ENCODE measurements around the gene BPI. TPM values are rescaled to one million over a fixed set of nuclear protein-coding genes. Genes with fewer than 3 reads are reported as not detected.
"Not testable (repeated sequence)": the region's sequence is repeated elsewhere in the genome, so short reads cannot be mapped to it uniquely, and the experiment has no call there.

BPI gene
- total RNA-seq, 1 donor = under 0.01 TPM

- peak; percentile 66 for DNase-seq (ENCODE audit: insufficient read length, low spot score, missing footprints)
Measured at GRCh38 chr20:38337561-38338140, 33.7 kb downstream of the BPI start.

GRCh38 chr20:38338849-38339520 lies 35.0 kb downstream of the BPI start:
- Histone ChIP-seq H3K27me3 (ENCODE audit: insufficient read depth, low read length) (peaks cover 31% of the 10 kb centered on the region), H3K4me1 (ENCODE audit: insufficient read depth, low read length) (no peaks in the 10 kb centered on the region), H3K27ac (ENCODE audit: low read depth, low read length) (no peak overlapping the region), H3K4me2 (ENCODE audit: insufficient read depth, low read length) (no peak overlapping the region), H3K9me3 (ENCODE audit: low read depth, low read length) (peaks cover 5% of the 10 kb centered on the region), H2AFZ (ENCODE audit: low read length) (no peak overlapping the region), H3K36me3 (ENCODE audit: insufficient read depth, low read length) (no peaks in the 10 kb centered on the region), H3K4me3 (ENCODE audit: insufficient read depth, low read length) (no peak overlapping the region), H3K79me2 (ENCODE audit: insufficient read depth, low read length) (no peaks in the 10 kb centered on the region), H4K20me1 (ENCODE audit: insufficient read depth, low read length) (no peaks in the 10 kb centered on the region)
- TF ChIP-seq CTCF (IDR thresholded peaks at IDR 0.05; ENCODE audit: extremely low read depth, low read depth, low read length) = peak; percentile 37
- peak; percentile 86 for DNase-seq (ENCODE audit: insufficient read length, low spot score, missing footprints)

More at GRCh38 chr20:38337561-38338140, 33.7 kb downstream of the BPI start:
- Histone ChIP-seq H3K4me3 (ENCODE audit: insufficient read depth, low read length) (no peak overlapping the region), H3K27me3 (ENCODE audit: insufficient read depth, low read length) (peaks cover 35% of the 10 kb centered on the region), H3K9me3 (ENCODE audit: low read depth, low read length) (peaks cover 5% of the 10 kb centered on the region), H3K79me2 (ENCODE audit: insufficient read depth, low read length) (no peaks in the 10 kb centered on the region), H3K4me2 (ENCODE audit: insufficient read depth, low read length) (no peak overlapping the region), H3K27ac (ENCODE audit: low read depth, low read length) (no peak overlapping the region), H3K36me3 (ENCODE audit: insufficient read depth, low read length) (no peaks in the 10 kb centered on the region), H3K4me1 (ENCODE audit: insufficient read depth, low read length) (no peaks in the 10 kb centered on the region), H4K20me1 (ENCODE audit: insufficient read depth, low read length) (no peaks in the 10 kb centered on the region), H2AFZ (ENCODE audit: low read length) (no peak overlapping the region)
- peak; percentile 48 for TF ChIP-seq CTCF (IDR thresholded peaks at IDR 0.05; ENCODE audit: extremely low read depth, low read depth, low read length)

- not testable (repeated sequence) for DNase-seq (ENCODE audit: insufficient read length, low spot score, missing footprints); H3K9me3 ChIP-seq (ENCODE audit: low read depth, low read length)
Measured at GRCh38 chr20:38339521-38339896, 35.6 kb downstream of the BPI start.

GRCh38 chr20:38339997-38340396 lies 36.0 kb downstream of the BPI start:
- no peaks in the 10 kb centered on the region for H3K79me2 ChIP-seq (ENCODE audit: insufficient read depth, low read length)
- H3K27me3 ChIP-seq (ENCODE audit: insufficient read depth, low read length) = peaks cover 27% of the 10 kb centered on the region
- H3K4me1 ChIP-seq (ENCODE audit: insufficient read depth, low read length) = no peaks in the 10 kb centered on the region
- TF ChIP-seq CTCF (IDR thresholded peaks at IDR 0.05; ENCODE audit: extremely low read depth, low read depth, low read length) = no peak
- H3K9me3 ChIP-seq (ENCODE audit: low read depth, low read length) = peaks cover 5% of the 10 kb centered on the region
- no peak overlapping the region for H3K4me3 ChIP-seq (ENCODE audit: insufficient read depth, low read length)
- H3K36me3 ChIP-seq (ENCODE audit: insufficient read depth, low read length) = no peaks in the 10 kb centered on the region
- H4K20me1 ChIP-seq (ENCODE audit: insufficient read depth, low read length) = no peaks in the 10 kb centered on the region
- H3K27ac ChIP-seq (ENCODE audit: low read depth, low read length) = no peak overlapping the region
- DNase-seq (ENCODE audit: insufficient read length, low spot score, missing footprints) = no peak
- H3K4me2 ChIP-seq (ENCODE audit: insufficient read depth, low read length) = no peak overlapping the region
- H2AFZ ChIP-seq (ENCODE audit: low read length) = no peak overlapping the region

More at GRCh38 chr20:38339521-38339896, 35.6 kb downstream of the BPI start:
- H3K36me3 ChIP-seq (ENCODE audit: insufficient read depth, low read length); H3K27ac ChIP-seq (ENCODE audit: low read depth, low read length); H3K4me1 ChIP-seq (ENCODE audit: insufficient read depth, low read length); H4K20me1 ChIP-seq (ENCODE audit: insufficient read depth, low read length); H3K4me2 ChIP-seq (ENCODE audit: insufficient read depth, low read length); H3K79me2 ChIP-seq (ENCODE audit: insufficient read depth, low read length); H3K4me3 ChIP-seq (ENCODE audit: insufficient read depth, low read length); H2AFZ ChIP-seq (ENCODE audit: low read length): not testable (repeated sequence)
- H3K27me3 ChIP-seq (ENCODE audit: insufficient read depth, low read length) = peaks cover 31% of the 10 kb centered on the region

All from osteoblast (primary cell).